ENCODE results near the gene LHFPL2. TPM values are rescaled to one million over a fixed set of nuclear protein-coding genes. Genes with fewer than 3 reads are reported as not detected.

The LHFPL2 gene
- total and polyA plus RNA-seq, 2 donors (not counting 1 experiment from before 2014, with no cell fraction given), result 3.8 to 35.5 TPM

- TF ChIP-seq EZH2 (IDR thresholded peaks at IDR 0.05; ENCODE audit: borderline replicate concordance, insufficient read depth, low read depth, low read length, poor library complexity, severe bottlenecking) (no peak), CTCF (IDR thresholded peaks at IDR 0.05) (no peak)
- CTCF ChIA-PET, result no interaction called here
- intact Hi-C loops (cut with micrococcal nuclease), result loop anchor here (10.0 kb wide), 1 partner anchor 321 kb away; no protein-coding TSS in a partner anchor
- no peaks in the 10 kb centered on the region for H3K9me3 Mint-ChIP-seq (ENCODE audit: insufficient read depth)
- H3K4me1 Mint-ChIP-seq, result peaks cover 42% of the 10 kb centered on the region
- WGBS (ENCODE audit: insufficient coverage), result 96% methylated on average over 3 of the region's 3 CpGs
- Histone ChIP-seq H3K36me3 (replicated peaks in 1 of 2; ENCODE audit: control extremely low read depth in 1 of 2, control insufficient read depth in 1 of 2, extremely low read depth in 1 of 2, insufficient read depth in 2 of 2, low read length in 1 of 2) (no peaks in the 10 kb centered on the region), H4K20me1 (ENCODE audit: control insufficient read depth, insufficient read depth, low read length, poor library complexity, severe bottlenecking) (no peaks in the 10 kb centered on the region), H3K4me3 (ENCODE audit: control extremely low read depth in 1 of 5, extremely low read depth in 1 of 5, insufficient read depth in 1 of 5, low read depth in 2 of 5, low read length in 4 of 5) (no peak overlapping the region), H3K9me3 (ENCODE audit: control extremely low read depth in 1 of 3, control insufficient read depth in 2 of 3, insufficient read depth in 1 of 3, low read length in 2 of 3) (no peaks in the 10 kb centered on the region), H3K4me1 (ENCODE audit: control insufficient read depth in 2 of 2, insufficient read depth in 2 of 2, low read length in 2 of 2) (peaks cover 19 to 22% of the 10 kb centered on the region in 2 donors), H3K4me2 (replicated peaks; ENCODE audit: low read depth, low read length, poor library complexity, severe bottlenecking) (no peak overlapping the region), H3K27ac (ENCODE audit: low read length in 2 of 2) (no peak overlapping the region), H3K9ac (ENCODE audit: low read length) (no peak overlapping the region), H3K79me2 (ENCODE audit: control insufficient read depth, insufficient read depth, low read length) (peaks cover 26% of the 10 kb centered on the region), H3K27me3 (replicated peaks in 1 of 4; ENCODE audit: control extremely low read depth in 1 of 4, control insufficient read depth in 3 of 4, insufficient read depth in 4 of 4, low read length in 3 of 4) (peaks cover 0 to 11% (median 6%) of the 10 kb centered on the region in 4 experiments), H2AFZ (ENCODE audit: insufficient read depth, low read depth, low read length, poor library complexity, severe bottlenecking) (no peak overlapping the region)
- DNase-seq, result no peak
- no peak overlapping the region for H3K4me3 Mint-ChIP-seq
- H3K27me3 Mint-ChIP-seq, result no peaks in the 10 kb centered on the region
- H3K27ac Mint-ChIP-seq, result no peak overlapping the region
- POLR2A ChIA-PET, result interaction anchor here (0.6 kb wide), 1 partner anchor 99 kb away, joined by 12 read pairs; no protein-coding TSS in a partner anchor
- ATAC-seq (ENCODE audit: low read depth), result no peak
Measured at GRCh38 chr5:78644129-78644528, 4.4 kb downstream of the LHFPL2 start.

- CTCF ChIA-PET, result no interaction called here
- Histone ChIP-seq H3K36me3 (replicated peaks in 1 of 2; ENCODE audit: control extremely low read depth in 1 of 2, control insufficient read depth in 1 of 2, extremely low read depth in 1 of 2, insufficient read depth in 2 of 2, low read length in 1 of 2) (no peaks in the 10 kb centered on the region), H3K4me3 (ENCODE audit: control extremely low read depth in 1 of 5, extremely low read depth in 1 of 5, insufficient read depth in 1 of 5, low read depth in 2 of 5, low read length in 4 of 5) (no peak overlapping the region), H2AFZ (ENCODE audit: insufficient read depth, low read depth, low read length, poor library complexity, severe bottlenecking) (no peak overlapping the region), H3K27me3 (replicated peaks in 1 of 4; ENCODE audit: control extremely low read depth in 1 of 4, control insufficient read depth in 3 of 4, insufficient read depth in 4 of 4, low read length in 3 of 4) (peaks cover 0 to 11% (median 6%) of the 10 kb centered on the region in 4 experiments), H3K79me2 (ENCODE audit: control insufficient read depth, insufficient read depth, low read length) (peaks cover 34% of the 10 kb centered on the region), H3K9me3 (ENCODE audit: control extremely low read depth in 1 of 3, control insufficient read depth in 2 of 3, insufficient read depth in 1 of 3, low read length in 2 of 3) (no peaks in the 10 kb centered on the region), H4K20me1 (ENCODE audit: control insufficient read depth, insufficient read depth, low read length, poor library complexity, severe bottlenecking) (no peaks in the 10 kb centered on the region), H3K9ac (ENCODE audit: low read length) (no peak overlapping the region), H3K4me1 (ENCODE audit: control insufficient read depth in 2 of 2, insufficient read depth in 2 of 2, low read length in 2 of 2) (peaks cover 18 to 19% of the 10 kb centered on the region in 2 donors), H3K27ac (ENCODE audit: low read length in 2 of 2) (no peak overlapping the region), H3K4me2 (replicated peaks; ENCODE audit: low read depth, low read length, poor library complexity, severe bottlenecking) (no peak overlapping the region)
- DNase-seq, result no peak
- Mint-ChIP-seq H3K27me3 (no peaks in the 10 kb centered on the region), H3K4me1 (peaks cover 45% of the 10 kb centered on the region), H3K4me3 (no peak overlapping the region), H3K9me3 (ENCODE audit: insufficient read depth) (no peaks in the 10 kb centered on the region), H3K27ac (no peak overlapping the region)
- POLR2A ChIA-PET, result interaction anchor here (0.5 kb wide), 1 partner anchor 198 kb away, joined by 8 read pairs; no protein-coding TSS in a partner anchor
- 100% methylated on average over 1 of the region's 1 CpG for WGBS (ENCODE audit: insufficient coverage)
- intact Hi-C loops (cut with micrococcal nuclease), result loop anchor here (10.0 kb wide), 1 partner anchor 322 kb away; no protein-coding TSS in a partner anchor
- no peak for TF ChIP-seq CTCF (IDR thresholded peaks at IDR 0.05)
- TF ChIP-seq EZH2 (IDR thresholded peaks at IDR 0.05; ENCODE audit: borderline replicate concordance, insufficient read depth, low read depth, low read length, poor library complexity, severe bottlenecking), result no peak
- ATAC-seq (ENCODE audit: low read depth), result no peak
Measured at GRCh38 chr5:78642701-78643100, 5.9 kb downstream of the LHFPL2 start.
